ENCODE results near the gene CCDC7.
"Not testable (repeated sequence)": the region's sequence is repeated elsewhere in the genome, so short reads cannot be mapped to it uniquely, and the experiment has no call there.

The CCDC7 gene

GRCh38 chr10:32888161-32888927 is 442.4 kb downstream of the CCDC7 start:
- DNase-seq (ENCODE audit: low spot score): no peak

GRCh38 chr10:32889631-32890212 is 443.8 kb downstream of the CCDC7 start:
- no peak for DNase-seq (ENCODE audit: low spot score)

- no peak for DNase-seq (ENCODE audit: low spot score)
Measured at GRCh38 chr10:32890444-32890843, 444.5 kb downstream of the CCDC7 start.

GRCh38 chr10:32891261-32891660 is 445.3 kb downstream of the CCDC7 start:
- DNase-seq (ENCODE audit: low spot score): no peak

- DNase-seq (ENCODE audit: low spot score): no peak
Measured at GRCh38 chr10:32893434-32893833, 447.5 kb downstream of the CCDC7 start.

GRCh38 chr10:32893916-32894664 is 448.1 kb downstream of the CCDC7 start:
- no peak for DNase-seq (ENCODE audit: low spot score)

GRCh38 chr10:32895200-32895968 is 449.4 kb downstream of the CCDC7 start:
- DNase-seq (ENCODE audit: low spot score): not testable (repeated sequence)

GRCh38 chr10:32901815-32902214 is 455.9 kb downstream of the CCDC7 start:
- no peak for DNase-seq (ENCODE audit: low spot score)

- no peak for DNase-seq (ENCODE audit: low spot score)
Measured at GRCh38 chr10:32905466-32905865, 459.5 kb downstream of the CCDC7 start.

- DNase-seq (ENCODE audit: low spot score): no peak
Measured at GRCh38 chr10:32906595-32906994, 460.7 kb downstream of the CCDC7 start.

- DNase-seq (ENCODE audit: low spot score): no peak
Measured at GRCh38 chr10:32909456-32909855, 463.5 kb downstream of the CCDC7 start.

- not testable (repeated sequence) for DNase-seq (ENCODE audit: low spot score)
Measured at GRCh38 chr10:32909970-32910369, 464.0 kb downstream of the CCDC7 start.

GRCh38 chr10:32911285-32912016 is 465.5 kb downstream of the CCDC7 start:
- DNase-seq (ENCODE audit: low spot score): no peak

- not testable (repeated sequence) for DNase-seq (ENCODE audit: low spot score)
Measured at GRCh38 chr10:32917817-32918216, 471.9 kb downstream of the CCDC7 start.

- DNase-seq (ENCODE audit: low spot score): no peak
Measured at GRCh38 chr10:32922170-32922569, 476.2 kb downstream of the CCDC7 start.

GRCh38 chr10:32923134-32923533 is 477.2 kb downstream of the CCDC7 start:
- DNase-seq (ENCODE audit: low spot score): no peak

- DNase-seq (ENCODE audit: low spot score): no peak
Measured at GRCh38 chr10:32923849-32924248, 477.9 kb downstream of the CCDC7 start.
